ENCODE results near the gene RNF112.

Gene RNF112

GRCh38 chr17:19369846-19370492, 41.1 kb upstream of the RNF112 start:
- no peaks in the 10 kb centered on the region for H3K9me2 ChIP-seq (replicated peaks; ENCODE audit: low read depth, low read length)
- H3K36me3 ChIP-seq (ENCODE audit: insufficient read depth, low read length) = no peaks in the 10 kb centered on the region
- no peaks in the 10 kb centered on the region for H3K27me3 ChIP-seq (ENCODE audit: insufficient read depth, low read length, poor library complexity, severe bottlenecking)
- H3K9me3 ChIP-seq (ENCODE audit: insufficient read depth, low read depth, low read length) = no peaks in the 10 kb centered on the region
- H3K79me2 ChIP-seq (ENCODE audit: insufficient read depth, low read length) = no peaks in the 10 kb centered on the region
- peak overlapping the region; percentile 14 for H3K4me3 ChIP-seq (ENCODE audit: low read length, poor library complexity, severe bottlenecking)
- peaks cover 30% of the 10 kb centered on the region for H3K4me1 ChIP-seq (ENCODE audit: insufficient read depth, low read length, poor library complexity, severe bottlenecking)
- H4K20me1 ChIP-seq (ENCODE audit: insufficient read depth, low read length, poor library complexity, severe bottlenecking) = no peaks in the 10 kb centered on the region
- no peak overlapping the region for H3K9ac ChIP-seq (ENCODE audit: low read depth, low read length, poor library complexity, severe bottlenecking)
- peak overlapping the region; percentile 59 for H3K4me2 ChIP-seq (ENCODE audit: low read depth, low read length, poor library complexity, severe bottlenecking)
- no peaks in the 10 kb centered on the region for H3F3A ChIP-seq (ENCODE audit: low read depth)
- no peak overlapping the region for H2AFZ ChIP-seq (ENCODE audit: low read length)
- no peak for TF ChIP-seq CTCF (conservative IDR thresholded peaks at IDR 0.05; ENCODE audit: low read length)
- TF ChIP-seq EZH2phosphoT487 (IDR thresholded peaks at IDR 0.05; ENCODE audit: borderline replicate concordance) = no peak

- H3K4me3 ChIP-seq (ENCODE audit: low read length, poor library complexity, severe bottlenecking) = peak overlapping the region; percentile 14
- no peaks in the 10 kb centered on the region for H3K36me3 ChIP-seq (ENCODE audit: insufficient read depth, low read length)
- no peaks in the 10 kb centered on the region for H3K27me3 ChIP-seq (ENCODE audit: insufficient read depth, low read length, poor library complexity, severe bottlenecking)
- H2AFZ ChIP-seq (ENCODE audit: low read length) = no peak overlapping the region
- TF ChIP-seq CTCF (conservative IDR thresholded peaks at IDR 0.05; ENCODE audit: low read length) = no peak
- TF ChIP-seq EZH2phosphoT487 (IDR thresholded peaks at IDR 0.05; ENCODE audit: borderline replicate concordance) = no peak
- H3K9ac ChIP-seq (ENCODE audit: low read depth, low read length, poor library complexity, severe bottlenecking) = no peak overlapping the region
- no peaks in the 10 kb centered on the region for H3K9me3 ChIP-seq (ENCODE audit: insufficient read depth, low read depth, low read length)
- peaks cover 30% of the 10 kb centered on the region for H3K4me1 ChIP-seq (ENCODE audit: insufficient read depth, low read length, poor library complexity, severe bottlenecking)
- H4K20me1 ChIP-seq (ENCODE audit: insufficient read depth, low read length, poor library complexity, severe bottlenecking) = no peaks in the 10 kb centered on the region
- no peaks in the 10 kb centered on the region for H3K9me2 ChIP-seq (replicated peaks; ENCODE audit: low read depth, low read length)
- peak overlapping the region; percentile 59 for H3K4me2 ChIP-seq (ENCODE audit: low read depth, low read length, poor library complexity, severe bottlenecking)
- H3K79me2 ChIP-seq (ENCODE audit: insufficient read depth, low read length) = no peaks in the 10 kb centered on the region
- H3F3A ChIP-seq (ENCODE audit: low read depth) = no peaks in the 10 kb centered on the region
These were observed 40.5 kb upstream of the RNF112 start for GRCh38 chr17:19370493-19370960.

- Histone ChIP-seq H3K79me2 (ENCODE audit: insufficient read depth, low read length) (0 out of 2 replicates have a peak, but pooled peaks cover 3% of the 10 kb centered on the region), H3K9me2 (replicated peaks; ENCODE audit: low read depth, low read length) (no peaks in the 10 kb centered on the region), H2AFZ (ENCODE audit: low read length) (no peak overlapping the region), H3K4me3 (ENCODE audit: low read length, poor library complexity, severe bottlenecking) (no peak overlapping the region), H4K20me1 (ENCODE audit: insufficient read depth, low read length, poor library complexity, severe bottlenecking) (no peaks in the 10 kb centered on the region), H3F3A (ENCODE audit: low read depth) (no peaks in the 10 kb centered on the region), H3K9ac (ENCODE audit: low read depth, low read length, poor library complexity, severe bottlenecking) (no peak overlapping the region), H3K9me3 (ENCODE audit: insufficient read depth, low read depth, low read length) (no peaks in the 10 kb centered on the region), H3K4me1 (ENCODE audit: insufficient read depth, low read length, poor library complexity, severe bottlenecking) (peaks cover 30% of the 10 kb centered on the region), H3K27me3 (ENCODE audit: insufficient read depth, low read length, poor library complexity, severe bottlenecking) (no peaks in the 10 kb centered on the region), H3K4me2 (ENCODE audit: low read depth, low read length, poor library complexity, severe bottlenecking) (peak overlapping the region; percentile 59), H3K36me3 (ENCODE audit: insufficient read depth, low read length) (no peaks in the 10 kb centered on the region)
- TF ChIP-seq EZH2phosphoT487 (IDR thresholded peaks at IDR 0.05; ENCODE audit: borderline replicate concordance) (no peak), CTCF (conservative IDR thresholded peaks at IDR 0.05; ENCODE audit: low read length) (no peak)
These were observed 39.6 kb upstream of the RNF112 start for GRCh38 chr17:19371259-19372010.

Data from Loucy (cell line).